Limb (tissue), 2 donors: ENCODE measurements around the gene OR2F1.

Source experiments
- DNase-seq, 2 donors: peaks; one replicate each; pipeline ENCODE4 v3.0.0-alpha.2; 2016; ENCODE audit errors: extremely low spot score in 2 of 2

Gene OR2F1

DNA sequence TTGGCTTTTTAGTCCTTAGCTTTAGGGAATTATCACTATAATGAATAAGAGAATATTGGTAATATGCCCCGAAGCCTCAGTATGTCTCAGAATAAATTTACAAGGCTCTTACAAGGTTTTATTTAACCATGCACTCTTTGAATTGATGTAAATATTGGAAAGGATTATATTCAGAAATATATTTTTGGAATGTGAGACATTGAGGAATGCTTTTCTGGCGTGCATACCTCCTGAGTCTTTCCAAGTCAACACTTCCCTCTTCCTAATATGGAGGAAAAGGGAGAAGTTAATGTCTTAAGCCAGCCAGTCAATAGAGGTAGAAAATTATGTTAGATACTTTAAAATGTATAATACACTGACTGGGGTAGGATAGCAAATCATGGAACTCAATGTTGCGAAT lies 1.2 kb upstream of the OR2F1 start:
- peak in 1 of 2 donors; percentile 2 for DNase-seq

- DNase-seq, result no peak
Measured at GRCh38 chr7:143954135-143954534, 509 bp upstream of the OR2F1 start.

- no peak for DNase-seq
Measured at GRCh38 chr7:143958781-143959180, 4.1 kb downstream of the OR2F1 start.

DNA sequence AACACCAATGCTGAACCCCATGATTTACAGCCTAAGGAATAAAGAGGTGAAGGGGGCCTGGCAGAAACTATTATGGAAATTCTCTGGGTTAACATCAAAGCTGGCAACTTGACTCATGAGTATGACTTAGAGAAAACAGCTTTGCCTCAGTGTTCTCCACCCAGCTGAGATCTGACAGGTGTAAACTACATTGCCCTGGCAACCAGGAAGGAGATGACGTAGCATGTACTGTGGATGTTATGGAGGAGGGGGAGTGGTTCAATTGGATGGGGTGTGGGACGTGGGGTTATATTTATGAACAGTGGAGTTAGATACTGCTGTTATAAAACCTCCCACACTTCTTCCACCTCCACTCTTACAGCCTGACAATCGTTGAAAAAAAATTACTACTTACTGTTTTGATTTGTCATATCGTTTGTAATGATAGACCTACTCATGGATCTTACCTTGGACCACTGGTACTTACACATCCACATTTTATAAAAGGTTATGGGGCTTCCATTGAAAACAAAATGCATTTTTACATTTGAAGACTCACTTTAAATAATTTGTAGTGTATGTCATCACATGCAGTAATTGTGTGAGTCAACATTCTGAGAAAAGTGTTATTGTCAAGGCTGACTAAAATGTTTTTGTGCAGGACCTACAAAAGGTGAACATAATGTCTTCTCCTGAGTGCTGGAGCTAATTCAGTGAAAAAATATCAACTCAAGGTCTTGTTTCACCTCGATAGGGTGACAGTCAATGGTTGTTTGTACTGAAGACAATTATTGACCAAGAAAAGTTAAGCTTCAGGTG lies 6.4 kb downstream of the OR2F1 start:
- no peak for DNase-seq

GRCh38 chr7:143965280-143965679 lies 10.6 kb downstream of the OR2F1 start:
- DNase-seq, result no peak

DNA sequence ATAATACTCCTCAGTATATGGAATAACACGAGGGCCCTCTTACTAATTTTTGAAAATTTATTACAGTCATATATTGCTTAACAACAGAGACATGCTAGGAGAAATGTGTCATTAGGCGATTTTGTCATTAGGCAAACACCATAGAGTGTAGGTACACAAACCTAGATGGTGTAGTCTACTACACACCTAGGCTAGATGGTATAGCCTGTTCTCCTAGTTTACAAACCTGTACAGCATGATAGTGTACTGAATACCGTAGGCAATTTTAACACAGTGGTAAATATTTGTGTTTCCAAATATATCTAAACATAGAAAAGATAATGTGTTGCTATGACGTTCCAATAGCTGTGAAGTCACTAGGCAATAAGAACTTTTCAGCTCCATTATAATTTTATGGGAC lies 12.8 kb downstream of the OR2F1 start:
- DNase-seq, result no peak

GRCh38 chr7:143973870-143974416 lies 19.3 kb downstream of the OR2F1 start:
- DNase-seq, result no peak

GRCh38 chr7:143974459-143974858 lies 19.8 kb downstream of the OR2F1 start:
- no peak for DNase-seq

DNA sequence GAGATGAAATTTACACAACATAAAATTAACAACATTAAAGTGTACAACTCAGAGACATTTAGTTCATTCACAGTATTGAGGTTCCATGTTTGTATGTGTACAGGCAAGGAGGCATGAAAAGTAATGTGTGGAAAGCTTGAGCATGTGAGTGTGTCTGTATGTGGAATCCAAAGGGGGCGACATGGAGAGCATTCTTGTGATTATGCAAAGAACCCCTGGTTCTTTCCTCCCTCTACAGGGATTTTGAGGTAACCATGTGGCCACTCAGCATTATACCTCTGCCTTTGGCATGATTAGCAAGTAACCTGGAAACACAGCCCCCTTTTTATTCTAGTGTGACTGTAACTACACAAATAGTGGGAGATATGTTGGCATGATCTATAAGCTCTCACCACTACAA lies 21.0 kb downstream of the OR2F1 start:
- DNase-seq, result no peak

- DNase-seq, result no peak
Measured at GRCh38 chr7:143978585-143978984, 23.9 kb downstream of the OR2F1 start.

DNA sequence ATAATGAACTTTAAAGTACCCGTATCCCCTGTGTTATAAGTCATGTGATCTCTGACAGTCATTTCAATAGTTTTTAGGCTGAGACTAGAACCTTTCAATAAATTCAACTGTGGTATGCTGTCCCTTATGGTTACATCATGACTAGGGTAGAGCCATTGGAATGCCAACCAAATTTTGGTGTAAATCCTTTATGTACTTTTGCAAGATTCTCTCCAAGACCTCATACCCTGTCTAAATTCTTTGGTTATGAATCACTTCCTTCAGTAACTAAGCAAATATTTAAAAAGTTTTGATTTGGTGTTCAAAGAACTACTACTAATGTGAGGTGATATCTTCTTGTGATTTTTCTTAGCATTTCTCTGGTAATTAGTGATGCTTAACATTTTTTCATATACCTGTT lies 24.7 kb downstream of the OR2F1 start:
- DNase-seq, result no peak

- DNase-seq, result no peak
Measured at GRCh38 chr7:143979998-143980397, 25.4 kb downstream of the OR2F1 start.

- no peak for DNase-seq
Measured at GRCh38 chr7:143980746-143981510, 26.3 kb downstream of the OR2F1 start.

- DNase-seq, result no peak
Measured at GRCh38 chr7:143983960-143984359, 29.3 kb downstream of the OR2F1 start.

DNA sequence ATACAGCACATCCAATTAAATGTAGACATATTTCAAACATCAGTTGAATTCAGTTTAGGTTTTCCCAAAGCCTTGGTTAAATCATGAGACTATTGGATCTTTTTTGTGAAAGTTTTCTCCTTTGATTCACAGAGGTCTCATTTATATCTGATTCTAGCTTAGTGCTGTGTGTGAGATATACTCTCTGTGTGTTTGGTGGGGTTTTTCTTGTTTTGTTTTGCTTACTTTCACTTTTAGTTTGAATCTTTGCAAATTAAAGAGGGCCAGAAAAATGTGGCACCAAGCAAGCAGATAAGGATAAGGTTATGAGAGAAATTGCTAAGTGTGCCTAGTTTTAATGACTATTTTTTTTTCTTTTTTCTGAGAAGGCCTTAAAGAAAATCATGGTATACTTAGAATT lies 32.9 kb downstream of the OR2F1 start:
- DNase-seq, result no peak

DNA sequence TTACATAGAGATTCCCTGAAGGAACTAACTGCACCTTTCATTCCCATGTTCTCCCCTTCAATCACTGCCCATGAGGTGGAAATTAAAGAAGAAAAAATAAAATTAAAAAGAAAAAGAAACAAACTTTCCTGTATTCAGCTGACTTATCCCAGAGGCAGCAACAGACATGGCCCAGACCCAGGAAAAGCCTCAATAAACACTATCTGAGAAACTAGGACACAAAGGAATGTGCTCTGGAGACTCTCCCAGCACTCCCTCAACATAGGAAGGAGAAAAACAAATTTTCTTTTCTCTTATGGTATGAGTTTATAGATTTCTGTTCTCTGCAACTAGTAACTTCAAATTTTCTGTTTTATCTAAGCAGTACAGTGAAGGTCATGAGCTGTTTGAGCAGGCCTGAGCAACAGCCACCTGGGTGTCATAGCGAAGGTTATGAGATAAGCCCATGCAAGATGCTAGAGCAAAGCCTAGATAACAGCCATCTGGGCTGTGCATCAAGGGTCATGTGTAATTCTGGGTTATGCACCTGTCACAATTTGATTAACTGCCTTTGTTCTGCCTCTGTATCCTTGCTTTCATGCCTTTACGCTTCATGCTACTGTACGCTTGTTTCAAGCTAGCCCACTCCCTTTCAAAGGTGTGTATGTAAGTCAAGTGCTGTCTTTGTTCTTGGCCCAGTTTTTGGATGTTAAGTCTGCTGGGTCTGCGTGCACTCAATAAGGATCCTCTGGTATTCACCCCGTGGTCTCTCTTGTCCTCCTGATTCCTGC lies 34.5 kb downstream of the OR2F1 start:
- DNase-seq, result no peak

- peak in 1 of 2 donors; percentile 3 for DNase-seq
Measured at GRCh38 chr7:143992670-143993069, 38.0 kb downstream of the OR2F1 start.

- DNase-seq, result no peak
Measured at GRCh38 chr7:143993924-143994323, 39.3 kb downstream of the OR2F1 start.

GRCh38 chr7:144000020-144000419 lies 45.4 kb downstream of the OR2F1 start, which contains the start of gene OR6B1:
OR6B1 (plus strand) TSS chr7:144000320; CDS start chr7:144003997, 3,677 bp downstream.
- DNase-seq, result no peak

DNA sequence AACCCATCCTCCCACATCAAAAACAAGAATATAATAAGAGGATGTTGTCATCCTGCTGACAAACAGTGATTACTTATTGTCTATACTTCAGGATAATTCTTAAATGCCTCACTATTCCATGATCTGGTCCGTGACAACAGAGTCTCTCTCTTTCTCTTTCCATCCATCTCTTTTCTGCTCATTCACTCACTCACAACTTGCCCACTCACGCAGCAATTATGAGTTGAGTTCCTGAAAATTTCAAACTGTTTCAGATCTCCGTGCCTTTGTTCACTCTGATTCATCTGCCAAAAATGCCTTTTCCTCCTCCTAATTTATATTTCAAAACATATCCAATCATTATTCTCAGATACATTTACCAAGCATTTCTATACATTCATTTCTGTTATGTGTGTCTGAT lies 46.9 kb downstream of the OR2F1 start:
- DNase-seq, result no peak

DNA sequence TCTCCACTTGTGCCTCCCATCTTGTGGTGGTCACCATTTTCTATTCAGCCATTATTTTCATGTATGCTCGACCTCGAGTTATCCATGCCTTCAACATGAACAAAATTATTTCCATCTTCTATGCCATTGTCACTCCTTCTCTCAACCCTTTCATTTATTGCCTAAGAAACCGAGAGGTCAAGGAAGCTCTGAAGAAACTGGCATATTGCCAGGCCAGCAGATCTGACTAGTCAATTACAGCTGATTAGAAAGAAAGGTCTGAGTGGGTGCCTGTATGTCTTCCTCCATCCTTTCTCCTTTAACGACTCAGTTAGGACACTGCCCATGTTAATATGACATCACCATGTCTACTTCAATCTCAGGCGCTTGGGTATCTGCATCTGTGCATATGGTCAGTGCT lies 50.1 kb downstream of the OR2F1 start:
- no peak for DNase-seq
